IMR-90 (cell line): ENCODE data around the gene UBE2K. TPM values are rescaled to one million over a fixed set of nuclear protein-coding genes. Genes with fewer than 3 reads are reported as not detected.

Experiments used
- ATAC-seq: fragments of 200-7000 bp; cut with Tn5 transposase; 2 replicates; pipeline ENCODE4 v1.9.1; 2020; ENCODE audit warnings: low read depth, mild to moderate bottlenecking, moderate library complexity
- BruUV-seq: library from RNA; stranded (reverse); fragments of 400-500 nt; replicated peaks from 2 replicates; lab custom pipeline; 2021; lab: Mats Ljungman, UMichigan
- CTCF ChIA-PET: fragments of 300-600 bp; formaldehyde crosslinking; extraction: SDS; loops from one replicate; lab custom pipeline; 2021; ENCODE audit warnings: antibody characterized with exemption; lab: Yijun Ruan, JAX
- POLR2A ChIA-PET: fragments of 300-600 bp; sonication (Branson Sonifier 250); formaldehyde crosslinking; loops from one replicate; lab custom pipeline; 2022; ENCODE audit warnings: antibody characterized with exemption; ENCODE audit not compliant: unreplicated experiment; lab: Charles Lee
- DNase-seq: peaks from one replicate; pipeline ENCODE4 v3.0.0; 2013
- H2AFZ ChIP-seq: replicated peaks from 2 replicates; pipeline ENCODE3; 2013; ENCODE audit warnings: low read length, mild to moderate bottlenecking; ENCODE audit not compliant: poor library complexity
- H2AK5ac ChIP-seq: 2 replicates; pipeline ENCODE4 v1.6.1; 2013; ENCODE audit warnings: low read depth, low read length, inconsistent platforms
- H2AK9ac ChIP-seq: replicated peaks from 2 replicates; pipeline ENCODE3; 2013; ENCODE audit warnings: mild to moderate bottlenecking, low read depth, low read length, moderate library complexity; ENCODE audit not compliant: poor library complexity
- H2BK120ac ChIP-seq: 2 replicates; pipeline ENCODE4 v1.6.1; 2013; ENCODE audit warnings: low read depth, low read length, inconsistent platforms
- H2BK15ac ChIP-seq: 3 replicates; pipeline ENCODE4 v1.6.1; 2013; ENCODE audit warnings: low read depth, low read length, inconsistent platforms
- H2BK20ac ChIP-seq: 2 replicates; pipeline ENCODE4 v1.6.1; 2013; ENCODE audit warnings: low read depth, mild to moderate bottlenecking, inconsistent platforms, low read length, moderate library complexity
- H2BK5ac ChIP-seq: 2 replicates; pipeline ENCODE4 v1.6.1; 2013; ENCODE audit warnings: mild to moderate bottlenecking, low read depth, low read length, inconsistent platforms; ENCODE audit not compliant: poor library complexity, severe bottlenecking
- H3K14ac ChIP-seq: replicated peaks from 2 replicates; pipeline ENCODE4 v1.6.1; 2013; ENCODE audit warnings: low read depth, low read length, inconsistent platforms
- H3K18ac ChIP-seq: 2 replicates; pipeline ENCODE4 v1.6.1; 2013; ENCODE audit warnings: low read depth, low read length, control low read depth
- H3K23ac ChIP-seq: 2 replicates; pipeline ENCODE4 v1.6.1; 2013; ENCODE audit warnings: low read depth, low read length, inconsistent platforms
- H3K27ac ChIP-seq: 2 replicates; pipeline ENCODE4 v1.5.1; 2013; ENCODE audit warnings: mild to moderate bottlenecking, control low read depth, low read length; ENCODE audit not compliant: insufficient read depth
- H3K27me3 ChIP-seq: 2 replicates; pipeline ENCODE4 v1.6.1; 2013; ENCODE audit warnings: low read length; ENCODE audit not compliant: control insufficient read depth, insufficient read depth
- H3K36me3 ChIP-seq: 2 replicates; pipeline ENCODE4 v1.6.1; 2013; ENCODE audit warnings: low read length, mixed read lengths; ENCODE audit not compliant: control insufficient read depth, insufficient read depth
- H3K4ac ChIP-seq: 2 replicates; pipeline ENCODE4 v1.6.1; 2013; ENCODE audit warnings: low read depth, low read length, inconsistent platforms
- H3K4me1 ChIP-seq: 2 replicates; pipeline ENCODE4 v1.6.1; 2013; ENCODE audit warnings: low read length, mixed read lengths; ENCODE audit not compliant: control insufficient read depth, insufficient read depth
- H3K4me2 ChIP-seq: 2 replicates; pipeline ENCODE4 v1.6.1; 2013; ENCODE audit warnings: low read depth, mild to moderate bottlenecking, control low read depth, low read length, moderate library complexity
- H3K4me3 ChIP-seq: 2 replicates; pipeline ENCODE4 v1.5.1; 2013; ENCODE audit warnings: low read depth, mild to moderate bottlenecking, control low read depth, low read length, moderate library complexity; ENCODE audit not compliant: insufficient read depth
- H3K56ac ChIP-seq: 2 replicates; pipeline ENCODE4 v1.6.1; 2013; ENCODE audit warnings: low read length, inconsistent platforms; ENCODE audit not compliant: insufficient read depth; ENCODE audit errors: extremely low read depth
- H3K79me1 ChIP-seq, 2 experiments: 2 replicates each; pipeline ENCODE4 v1.6.1; 2013; ENCODE audit warnings: low read length in 2 of 2, inconsistent platforms in 1 of 2, low read depth in 1 of 2
- H3K9ac ChIP-seq: 2 replicates; pipeline ENCODE4 v1.6.1; 2013; ENCODE audit warnings: low read depth, low read length, control low read depth
- H3K9me1 ChIP-seq: 2 replicates; pipeline ENCODE4 v1.6.1; 2013; ENCODE audit warnings: low read length, inconsistent platforms; ENCODE audit not compliant: insufficient read depth
- H3K9me3 ChIP-seq: 2 replicates; pipeline ENCODE4 v1.6.1; 2013; ENCODE audit warnings: low read length; ENCODE audit not compliant: control insufficient read depth, insufficient read depth
- H4K20me1 ChIP-seq: 2 replicates; pipeline ENCODE4 v1.6.1; 2013; ENCODE audit warnings: low read length, inconsistent platforms; ENCODE audit not compliant: insufficient read depth
- H4K5ac ChIP-seq: 2 replicates; pipeline ENCODE4 v1.6.1; 2013; ENCODE audit warnings: mild to moderate bottlenecking, low read depth, low read length, control low read depth
- H4K8ac ChIP-seq, 2 experiments: 2 replicates each; pipeline ENCODE4 v1.6.1; 2013; ENCODE audit warnings: low read depth in 2 of 2, low read length in 2 of 2, control low read depth in 1 of 2, inconsistent platforms in 1 of 2
- H4K91ac ChIP-seq: 2 replicates; pipeline ENCODE4 v1.6.1; 2013; ENCODE audit warnings: low read depth, low read length, inconsistent platforms; ENCODE audit not compliant: insufficient read depth
- BHLHE40 ChIP-seq: fragments of 150-350 bp; IDR thresholded peaks from 2 replicates; pipeline ENCODE4 v1.6.1; 2016; ENCODE audit warnings: mild to moderate bottlenecking, low read depth, low read length
- CEBPB ChIP-seq: IDR thresholded peaks from 2 replicates; pipeline ENCODE4 v1.6.1; 2012; ENCODE audit warnings: low read depth, low read length, improper control_type of control experiment
- CHD1 ChIP-seq: IDR thresholded peaks from 2 replicates; pipeline ENCODE4 v1.6.1; 2012; ENCODE audit warnings: low read depth, low read length, improper control_type of control experiment
- CTCF ChIP-seq: conservative IDR thresholded peaks from 2 replicates; pipeline ENCODE4 v1.5.1; 2012; ENCODE audit warnings: mild to moderate bottlenecking, low read depth, low read length, improper control_type of control experiment
- FOS ChIP-seq: fragments of 150-350 bp; IDR thresholded peaks from 2 replicates; pipeline ENCODE4 v1.6.1; 2016; ENCODE audit warnings: low read depth, low read length
- MAFK ChIP-seq: IDR thresholded peaks from 2 replicates; pipeline ENCODE4 v1.6.1; 2012; ENCODE audit warnings: low read depth, low read length, improper control_type of control experiment
- MAZ ChIP-seq: IDR thresholded peaks from 2 replicates; pipeline ENCODE4 v1.6.1; 2012; ENCODE audit warnings: low read depth, mild to moderate bottlenecking, low read length, improper control_type of control experiment, moderate library complexity, borderline replicate concordance
- MXI1 ChIP-seq: IDR thresholded peaks from 2 replicates; pipeline ENCODE4 v1.6.1; 2012; ENCODE audit warnings: low read depth, mild to moderate bottlenecking, low read length, moderate library complexity, borderline replicate concordance
- NFE2L2 ChIP-seq: fragments of 150-350 bp; IDR thresholded peaks from 2 replicates; pipeline ENCODE4 v1.6.1; 2016; ENCODE audit warnings: low read depth, mild to moderate bottlenecking, low read length
- POLR2A ChIP-seq: IDR thresholded peaks from 2 replicates; pipeline ENCODE4 v1.6.1; 2012; ENCODE audit warnings: mild to moderate bottlenecking, low read depth, low read length
- RAD21 ChIP-seq: IDR thresholded peaks from 2 replicates; pipeline ENCODE4 v1.6.1; 2012; ENCODE audit warnings: low read length, improper control_type of control experiment
- RCOR1 ChIP-seq: IDR thresholded peaks from 2 replicates; pipeline ENCODE4 v1.6.1; 2012; ENCODE audit warnings: mild to moderate bottlenecking, low read length, improper control_type of control experiment; ENCODE audit not compliant: insufficient replicate concordance
- RFX5 ChIP-seq: IDR thresholded peaks from 2 replicates; pipeline ENCODE4 v1.8.0; 2012; ENCODE audit warnings: low read depth, mild to moderate bottlenecking, low read length, moderate library complexity
- SMC3 ChIP-seq: fragments of 150-350 bp; IDR thresholded peaks from 2 replicates; pipeline ENCODE4 v1.6.1; 2016; ENCODE audit warnings: low read depth, mild to moderate bottlenecking, antibody characterized with exemption, low read length, moderate library complexity
- USF2 ChIP-seq: fragments of 150-350 bp; IDR thresholded peaks from 2 replicates; pipeline ENCODE4 v1.6.1; 2017; ENCODE audit warnings: mild to moderate bottlenecking, antibody characterized with exemption, low read length, low read depth
- whole genome bisulfite sequencing, 2 experiments: methylation state at CpG; one replicate each; pipeline versions ENCODE4 v1.1.5 to v1.1.7; 2013; ENCODE audit warnings: missing lambda C conversion rate in 2 of 2; ENCODE audit not compliant: insufficient read length in 1 of 2; ENCODE audit errors: extremely low coverage in 2 of 2; 5-methylcytosine and 5-hydroxymethylcytosine counted together
- dilution Hi-C: fragments of 300-500 bp; cut with HindIII; formaldehyde crosslinking; loops from one replicate; pipeline ENCODE4 v1.14.3; 2018; ENCODE audit warnings: low sequenced_read_pairs; ENCODE audit not compliant: unreplicated experiment
- in situ Hi-C: fragments of 300-500 bp; cut with MboI; formaldehyde crosslinking; loops from 3 replicates; pipeline ENCODE4 v1.14.3; 2019; ENCODE audit warnings: low sequenced_read_pairs, inconsistent platforms, mixed read lengths
- intact Hi-C: fragments of 100-400 bp; cut with micrococcal nuclease; formaldehyde crosslinking; loops from 2 replicates; pipeline ENCODE4 v1.10.0; 2022
- polyA plus RNA-seq, 3 experiments: library from polyadenylated mRNA; depleted of rRNA; stranded (reverse); fragments of >200 nt; gene quantifications; 2 replicates each; pipeline ENCODE4 v1.2.3, GENCODE V29; 2012; ENCODE audit warnings: low replicate concordance in 1 of 3
- total RNA-seq: library from RNA; depleted of rRNA; stranded (reverse); fragments of >200 nt; gene quantifications from 2 replicates; pipeline ENCODE4 v1.2.3, GENCODE V29; 2012
- TF ChIP-seq, protein P1 (sequence below): fragments of 150-350 bp; IDR thresholded peaks from 2 replicates; pipeline ENCODE4 v1.6.1; 2016; ENCODE audit warnings: low read depth, mild to moderate bottlenecking, low read length, moderate library complexity, borderline replicate concordance

The UBE2K gene
- total and polyA plus RNA-seq, 2 of the 4 experiments (the other 2 are of a cell fraction): 17.7 to 44.8 TPM

DNA sequence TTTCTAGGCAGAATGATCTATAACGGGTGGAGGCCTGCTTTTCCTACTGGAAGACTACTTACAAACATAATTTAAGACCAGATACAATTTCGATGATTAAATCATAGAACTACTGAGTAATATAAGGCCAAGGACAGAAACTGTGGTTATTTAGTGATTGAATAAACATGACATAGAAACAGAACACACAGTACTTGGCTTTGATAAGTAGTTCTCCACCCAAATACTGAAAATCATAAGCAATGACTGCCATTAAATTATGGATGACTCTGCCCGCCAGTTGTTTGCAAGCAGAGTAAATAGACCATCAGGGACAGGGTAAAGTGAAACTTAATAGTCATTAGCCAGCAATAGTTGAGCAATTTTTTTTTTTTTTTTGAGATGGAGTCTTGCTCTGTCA, 42.1 kb upstream of the UBE2K start:
- Histone ChIP-seq H3K79me1 (no peaks in the 10 kb centered on the region), H3K27ac (no peak overlapping the region), H3K9ac (no peak overlapping the region), H2AFZ (no peak overlapping the region), H4K91ac (no peak overlapping the region), H3K27me3 (no peaks in the 10 kb centered on the region), H2BK120ac (no peak overlapping the region), H2BK15ac (no peak overlapping the region), H2BK5ac (no peak overlapping the region), H3K4me1 (no peaks in the 10 kb centered on the region; the same call in 1 of the 2 replicates), H3K56ac (no peak overlapping the region), H3K9me1 (no peaks in the 10 kb centered on the region), H3K4me2 (0 out of 2 replicates have a peak overlapping the region, but pooled peaks have one; percentile 60), H3K4me3 (no peak overlapping the region), H2AK5ac (no peak overlapping the region), H3K4ac (no peak overlapping the region), H4K5ac (no peak overlapping the region), H3K23ac (no peak overlapping the region), H2BK20ac (no peak overlapping the region), H3K36me3 (no peaks in the 10 kb centered on the region), H3K9me3 (no peaks in the 10 kb centered on the region), H3K14ac (no peak overlapping the region), H3K18ac (no peak overlapping the region), H4K8ac (no peak overlapping the region), H4K20me1 (no peaks in the 10 kb centered on the region), H2AK9ac (no peak overlapping the region)
- BruUV-seq: no TSS peak
- ChIA-PET CTCF (no interaction called here), POLR2A (interaction anchor here (0.7 kb wide), 1 partner anchor 10 kb away, joined by 3 read pairs; no protein-coding TSS in a partner anchor)
- intact Hi-C loops: no loop called here
- in situ Hi-C loops: no loop called here
- TF ChIP-seq MAFK (no peak), RAD21 (no peak), FOS (no peak), CHD1 (no peak), SMC3 (no peak), NFE2L2 (no peak), MXI1 (no peak), CEBPB (no peak), RFX5 (no peak), RCOR1 (no peak), MAZ (no peak), USF2 (no peak), CTCF (no peak), BHLHE40 (no peak), POLR2A (no peak)
- TF ChIP-seq, protein P1, sequence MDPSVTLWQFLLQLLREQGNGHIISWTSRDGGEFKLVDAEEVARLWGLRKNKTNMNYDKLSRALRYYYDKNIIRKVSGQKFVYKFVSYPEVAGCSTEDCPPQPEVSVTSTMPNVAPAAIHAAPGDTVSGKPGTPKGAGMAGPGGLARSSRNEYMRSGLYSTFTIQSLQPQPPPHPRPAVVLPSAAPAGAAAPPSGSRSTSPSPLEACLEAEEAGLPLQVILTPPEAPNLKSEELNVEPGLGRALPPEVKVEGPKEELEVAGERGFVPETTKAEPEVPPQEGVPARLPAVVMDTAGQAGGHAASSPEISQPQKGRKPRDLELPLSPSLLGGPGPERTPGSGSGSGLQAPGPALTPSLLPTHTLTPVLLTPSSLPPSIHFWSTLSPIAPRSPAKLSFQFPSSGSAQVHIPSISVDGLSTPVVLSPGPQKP: no peak
- WGBS, 2 experiments: no CpG with 5 or more reads among the region's 3 CpGs
- DNase-seq: peak; percentile 10
- dilution Hi-C loops: no loop called here
- peak; percentile 49 for ATAC-seq
